Astrocyte of the cerebellum (primary cell): Measurements from ENCODE around the gene IPO7.
"Not testable (repeated sequence)": the region's sequence is repeated elsewhere in the genome, so short reads cannot be mapped to it uniquely, and the experiment has no call there.

Source experiments
- DNase-seq: peaks from one replicate; pipeline ENCODE4 v3.0.0-alpha.2; 2011; ENCODE audit warnings: low read depth
- H3K4me3 ChIP-seq: 2 replicates; pipeline ENCODE4 v1.5.1; 2011; ENCODE audit warnings: mild to moderate bottlenecking, low read depth, low read length, moderate library complexity
- CTCF ChIP-seq: IDR thresholded peaks from 2 replicates; pipeline ENCODE4 v1.5.1; 2012; ENCODE audit warnings: low read length, low read depth, moderate library complexity, mild to moderate bottlenecking; ENCODE audit errors: missing control alignments
- in situ Hi-C: cut with HindIII; loops from 2 replicates; pipeline ENCODE4 v1.10.0; 2017; ENCODE audit warnings: low sequenced_read_pairs

The IPO7 gene

DNA sequence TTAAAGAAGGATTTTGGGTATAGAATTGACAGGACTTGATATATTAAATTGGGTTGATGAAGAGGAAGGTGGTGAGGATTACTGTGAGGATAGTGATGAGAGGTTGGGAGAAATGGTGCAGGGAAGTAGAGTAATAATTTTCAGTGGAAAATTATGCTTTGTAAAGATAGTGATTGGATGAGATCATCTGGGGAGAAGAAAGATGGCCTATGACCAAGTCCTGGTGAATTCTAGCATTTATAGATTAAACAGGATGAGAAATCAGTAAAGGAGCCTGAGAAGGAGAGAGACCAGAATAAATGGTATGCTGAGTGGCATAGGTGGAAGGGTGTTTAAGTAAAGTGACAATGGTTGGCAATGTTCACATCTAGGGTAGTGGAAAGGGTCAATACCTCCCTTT is 15.0 kb downstream of the IPO7 start:
- TF ChIP-seq CTCF, result no peak
- in situ Hi-C loops, result loop anchor here (5.0 kb wide), 1 partner anchor 73 kb away; no protein-coding TSS in a partner anchor
- no peak for DNase-seq
- no peak overlapping the region for H3K4me3 ChIP-seq

DNA sequence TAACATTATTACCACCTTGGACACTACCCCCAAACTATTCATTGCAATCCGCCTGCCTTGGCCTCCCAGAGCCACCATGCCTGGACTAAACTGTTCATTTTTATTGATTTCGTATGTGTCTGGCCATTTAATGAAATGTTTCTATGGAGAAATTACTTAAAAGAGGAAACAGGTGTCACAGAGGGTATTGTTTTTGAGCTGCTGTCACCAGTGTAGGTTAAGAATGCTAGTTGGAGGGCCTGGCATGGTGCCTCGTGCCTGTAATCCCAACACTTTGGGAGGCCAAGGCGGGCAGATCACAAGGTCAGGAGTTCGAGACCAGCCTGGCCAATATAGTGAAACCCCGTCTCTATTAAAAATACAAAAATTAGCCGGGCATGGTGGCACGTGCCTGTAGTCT is 17.4 kb downstream of the IPO7 start:
- in situ Hi-C loops, DNase-seq, H3K4me3 ChIP-seq: not testable (repeated sequence)

- no peak for TF ChIP-seq CTCF
- no peak overlapping the region for H3K4me3 ChIP-seq
- in situ Hi-C loops, result no loop called here
- DNase-seq, result no peak
These were observed 44.3 kb downstream of the IPO7 start for GRCh38 chr11:9428706-9429105.

DNA sequence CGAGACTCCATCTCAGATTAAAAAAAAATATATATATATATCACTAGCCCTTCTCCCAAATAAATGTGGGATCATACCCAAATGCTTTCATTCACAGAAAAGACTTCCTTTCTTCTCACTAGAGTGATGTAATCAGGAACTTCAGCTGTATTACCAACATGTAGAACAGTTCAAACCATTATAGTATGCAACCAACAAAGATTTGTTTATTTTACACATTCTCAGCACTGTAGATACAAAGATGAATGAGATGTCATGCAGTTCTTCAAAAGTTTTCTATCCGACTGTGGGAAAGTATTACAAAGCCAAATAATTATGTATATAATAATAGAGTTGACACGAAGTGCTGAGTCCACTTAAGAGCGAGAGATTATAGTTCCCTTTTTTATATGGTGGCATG is 54.2 kb downstream of the IPO7 start:
- no peak for TF ChIP-seq CTCF
- DNase-seq, result no peak
- in situ Hi-C loops, result no loop called here
- H3K4me3 ChIP-seq, result no peak overlapping the region

DNA sequence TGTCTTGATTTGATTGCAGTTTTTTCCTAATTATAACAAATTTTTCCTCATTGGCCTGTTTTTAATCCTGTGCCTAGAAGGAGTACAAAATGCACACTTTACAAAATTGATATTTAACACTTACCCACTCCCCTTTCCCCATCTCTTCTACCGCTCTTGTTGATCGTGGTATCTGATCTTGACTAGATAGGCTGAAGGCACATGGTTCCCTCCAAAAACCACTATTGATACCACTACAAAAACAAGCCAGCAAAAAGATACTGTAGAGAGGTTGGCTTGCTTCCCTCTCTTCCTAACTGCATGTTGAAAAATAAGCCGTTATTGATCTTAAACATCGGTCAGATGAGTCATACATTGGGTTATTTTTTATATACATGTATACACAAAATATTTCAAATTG is 61.8 kb downstream of the IPO7 start:
- no peak for TF ChIP-seq CTCF
- no peak for DNase-seq
- in situ Hi-C loops, result no loop called here
- no peak overlapping the region for H3K4me3 ChIP-seq

GRCh38 chr11:9448576-9449352 is 64.3 kb downstream of the IPO7 start:
- no peak overlapping the region for H3K4me3 ChIP-seq
- no peak for TF ChIP-seq CTCF
- in situ Hi-C loops, result no loop called here
- DNase-seq, result no peak

- H3K4me3 ChIP-seq, DNase-seq, in situ Hi-C loops: not testable (repeated sequence)
These were observed 67.6 kb downstream of the IPO7 start for GRCh38 chr11:9452023-9452422.

- in situ Hi-C loops, result no loop called here
- no peak for TF ChIP-seq CTCF
- no peak overlapping the region for H3K4me3 ChIP-seq
- no peak for DNase-seq
These were observed 71.3 kb downstream of the IPO7 start for GRCh38 chr11:9455722-9456121.
